Liver (tissue), 9 donors: ENCODE results near the gene PEBP1. TPM values are rescaled to one million over a fixed set of nuclear protein-coding genes. Genes with fewer than 3 reads are reported as not detected.

Source experiments
- DNase-seq: peaks from one replicate; pipeline ENCODE4 v3.0.0-alpha.2; 2017; ENCODE audit warnings: low spot score
- H3K27ac ChIP-seq, 2 donors: one replicate each; pipeline ENCODE4 v1.7.0; 2013; ENCODE audit warnings: inconsistent platforms in 2 of 2, low read length in 2 of 2, control low read depth in 1 of 2, low read depth in 1 of 2, mild to moderate bottlenecking in 1 of 2
- H3K27me3 ChIP-seq, 4 donors: one replicate each; pipeline versions ENCODE4 v1.6.1 to v1.7.0; 2013; ENCODE audit warnings: low read length in 3 of 4, inconsistent platforms in 1 of 4, mild to moderate bottlenecking in 1 of 4, moderate library complexity in 1 of 4; ENCODE audit not compliant: control insufficient read depth in 4 of 4, insufficient read depth in 4 of 4
- H3K36me3 ChIP-seq, 4 donors: one replicate each; pipeline versions ENCODE4 v1.6.1 to v1.7.0; 2013; ENCODE audit warnings: low read length in 3 of 4, mild to moderate bottlenecking in 3 of 4, low read depth in 1 of 4, moderate library complexity in 1 of 4; ENCODE audit not compliant: control insufficient read depth in 4 of 4, insufficient read depth in 3 of 4
- H3K4me1 ChIP-seq, 4 donors: one replicate each; pipeline versions ENCODE4 v1.6.1 to v1.7.0; 2013; ENCODE audit warnings: low read length in 3 of 4, mild to moderate bottlenecking in 3 of 4, moderate library complexity in 1 of 4; ENCODE audit not compliant: control insufficient read depth in 4 of 4, insufficient read depth in 4 of 4
- H3K4me3 ChIP-seq, 3 donors: one replicate each; pipeline versions ENCODE4 v1.6.1 to v1.7.0; 2013; ENCODE audit warnings: low read length in 3 of 3, control low read depth in 1 of 3, low read depth in 1 of 3, mild to moderate bottlenecking in 1 of 3
- H3K9ac ChIP-seq, 2 donors: one replicate each; pipeline ENCODE4 v1.7.0; 2013; ENCODE audit warnings: low read length in 2 of 2, mild to moderate bottlenecking in 2 of 2, moderate library complexity in 2 of 2, control low read depth in 1 of 2, low read depth in 1 of 2
- H3K9me3 ChIP-seq, 4 donors: one replicate each; pipeline versions ENCODE4 v1.6.1 to v1.7.0; 2013; ENCODE audit warnings: low read length in 3 of 4; ENCODE audit not compliant: control insufficient read depth in 4 of 4
- ATF3 ChIP-seq: IDR thresholded peaks from 2 replicates; pipeline ENCODE4 v1.6.1; 2016; ENCODE audit warnings: antibody characterized with exemption
- FOXA1 ChIP-seq: IDR thresholded peaks from 2 replicates; pipeline ENCODE4 v1.6.1; 2016; ENCODE audit warnings: antibody characterized with exemption
- FOXA2 ChIP-seq: IDR thresholded peaks from 2 replicates; pipeline ENCODE4 v1.6.1; 2016; ENCODE audit warnings: antibody characterized with exemption
- GABPA ChIP-seq, 2 donors: IDR thresholded peaks in 1 of 2; conservative IDR thresholded peaks in 1 of 2; 2 replicates each; pipeline ENCODE4 v1.6.1; 2016; ENCODE audit warnings: antibody characterized with exemption in 2 of 2, mild to moderate bottlenecking in 1 of 2, moderate library complexity in 1 of 2
- HNF4A ChIP-seq, 2 donors: conservative IDR thresholded peaks; 2 replicates each; pipeline ENCODE4 v1.6.1; 2016; ENCODE audit warnings: antibody characterized with exemption in 2 of 2, mild to moderate bottlenecking in 2 of 2
- HNF4G ChIP-seq: IDR thresholded peaks from 2 replicates; pipeline ENCODE4 v1.6.1; 2016; ENCODE audit warnings: antibody characterized with exemption
- JUND ChIP-seq, 2 donors: IDR thresholded peaks; 2 replicates each; pipeline ENCODE4 v1.6.1; 2016; ENCODE audit warnings: antibody characterized with exemption in 2 of 2
- NR2F2 ChIP-seq: IDR thresholded peaks from 2 replicates; pipeline ENCODE4 v1.6.1; 2016; ENCODE audit warnings: antibody characterized with exemption
- RAD21 ChIP-seq, 2 donors: IDR thresholded peaks; 2 replicates each; pipeline ENCODE4 v1.6.1; 2016; ENCODE audit warnings: antibody characterized with exemption in 2 of 2, mild to moderate bottlenecking in 2 of 2
- REST ChIP-seq: IDR thresholded peaks from 2 replicates; pipeline ENCODE4 v1.6.1; 2016; ENCODE audit warnings: antibody characterized with exemption, mild to moderate bottlenecking
- RXRA ChIP-seq, 2 donors: IDR thresholded peaks; 2 replicates each; pipeline ENCODE4 v1.6.1; 2017 to 2018; ENCODE audit warnings: antibody characterized with exemption in 2 of 2, mild to moderate bottlenecking in 1 of 2
- SP1 ChIP-seq: IDR thresholded peaks from 2 replicates; pipeline ENCODE4 v1.6.1; 2018; ENCODE audit warnings: antibody characterized with exemption, mild to moderate bottlenecking
- YY1 ChIP-seq: IDR thresholded peaks from 2 replicates; pipeline ENCODE4 v1.6.1; 2016; ENCODE audit warnings: antibody characterized with exemption, mild to moderate bottlenecking
- WGBS: extraction: QIAGEN DNeasy Blood & Tissue Kit; methylation state at CpG from one replicate; pipeline ENCODE4 v1.1.7; 2013; 5-methylcytosine and 5-hydroxymethylcytosine counted together
- polyA plus RNA-seq, 2 donors: library from polyadenylated mRNA; stranded (reverse) in 1 of 2; unstranded in 1 of 2; fragments of 200-250 nt in 1 of 2; fragments of >200 nt in 1 of 2; fragmentation: Nextera tagmentation in 1 of 2; extraction: Ambion mirVana in 1 of 2; gene quantifications; one replicate each; pipeline versions ENCODE4 v1.2.1 to v1.2.3, GENCODE V29; 2013 to 2015
- total RNA-seq, 2 donors: library from RNA; depleted of rRNA; stranded (reverse); fragments of >200 nt; gene quantifications; one replicate each; pipeline ENCODE4 v1.2.3, GENCODE V29; 2014
- TF ChIP-seq, protein P1 (sequence below): IDR thresholded peaks from 2 replicates; pipeline ENCODE4 v1.6.1; 2016; ENCODE audit warnings: antibody characterized with exemption
- TF ChIP-seq, protein P2 (sequence below): fragments of 150-350 bp; IDR thresholded peaks from 2 replicates; pipeline ENCODE4 v1.5.1; 2017; ENCODE audit warnings: improper control_type of control experiment, low read depth, low read length; ENCODE audit not compliant: missing input control
- TF ChIP-seq, protein P3 (sequence below): IDR thresholded peaks from 2 replicates; pipeline ENCODE4 v1.6.1; 2016; ENCODE audit warnings: antibody characterized with exemption
- donor health status: healthy.
- donor health status: healthy.
- donor health status: healthy.
- donor health status: healthy.
- donor health status: healthy.

The PEBP1 gene
- total and polyA plus RNA-seq, 4 donors = 478 to 1,937 (median 635) TPM

DNA sequence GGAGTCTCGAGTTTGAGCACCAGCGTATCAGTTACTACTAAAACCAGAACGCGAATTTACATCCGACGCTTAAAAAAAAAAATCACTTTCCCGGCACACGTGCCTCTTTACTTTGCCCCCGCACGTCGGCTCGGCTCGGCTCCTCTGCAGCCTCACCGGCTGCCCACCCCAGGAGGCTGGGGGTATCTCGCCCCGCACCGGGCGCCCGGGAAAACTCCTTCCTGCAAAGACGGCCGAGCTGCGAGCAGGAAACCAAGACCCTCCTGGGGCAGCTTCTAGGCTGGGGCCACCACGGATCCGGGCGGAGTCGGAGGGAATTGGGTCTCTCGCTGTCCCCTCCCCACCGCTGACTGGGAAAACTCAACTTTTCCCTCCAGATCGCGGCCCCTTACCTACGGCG, 32.7 kb upstream of the PEBP1 start:
- H3K27ac ChIP-seq = peak overlapping the region; percentile 54 to 69
- H3K36me3 ChIP-seq = peaks cover 0 to 1% (median 0%) of the 10 kb centered on the region in 4 donors
- peak overlapping the region; percentile 51 to 83 (median 79) for H3K4me3 ChIP-seq
- no peaks in the 10 kb centered on the region for H3K27me3 ChIP-seq
- peaks cover 0 to 15% (median 5%) of the 10 kb centered on the region in 4 donors for H3K4me1 ChIP-seq
- under 1% methylated on average over 32 of the region's 32 CpGs for WGBS
- TF ChIP-seq HNF4G = no peak
- no peak for TF ChIP-seq HNF4A (conservative IDR thresholded peaks at IDR 0.05)
- TF ChIP-seq SP1 = no peak
- no peaks in the 10 kb centered on the region for H3K9me3 ChIP-seq
- peak overlapping the region in 1 of 2 donors; percentile 74 for H3K9ac ChIP-seq
- peak; percentile 34 for DNase-seq

- TF ChIP-seq, protein P1, sequence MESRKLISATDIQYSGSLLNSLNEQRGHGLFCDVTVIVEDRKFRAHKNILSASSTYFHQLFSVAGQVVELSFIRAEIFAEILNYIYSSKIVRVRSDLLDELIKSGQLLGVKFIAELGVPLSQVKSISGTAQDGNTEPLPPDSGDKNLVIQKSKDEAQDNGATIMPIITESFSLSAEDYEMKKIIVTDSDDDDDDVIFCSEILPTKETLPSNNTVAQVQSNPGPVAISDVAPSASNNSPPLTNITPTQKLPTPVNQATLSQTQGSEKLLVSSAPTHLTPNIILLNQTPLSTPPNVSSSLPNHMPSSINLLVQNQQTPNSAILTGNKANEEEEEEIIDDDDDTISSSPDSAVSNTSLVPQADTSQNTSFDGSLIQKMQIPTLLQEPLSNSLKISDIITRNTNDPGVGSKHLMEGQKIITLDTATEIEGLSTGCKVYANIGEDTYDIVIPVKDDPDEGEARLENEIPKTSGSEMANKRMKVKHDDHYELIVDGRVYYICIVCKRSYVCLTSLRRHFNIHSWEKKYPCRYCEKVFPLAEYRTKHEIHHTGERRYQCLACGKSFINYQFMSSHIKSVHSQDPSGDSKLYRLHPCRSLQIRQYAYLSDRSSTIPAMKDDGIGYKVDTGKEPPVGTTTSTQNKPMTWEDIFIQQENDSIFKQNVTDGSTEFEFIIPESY = no peak
- TF ChIP-seq RXRA (IDR thresholded peaks at IDR 0.05) (no peak), YY1 (peak; percentile 51), HNF4A (conservative IDR thresholded peaks at IDR 0.05) (no peak), HNF4G (no peak), NR2F2 (no peak), ATF3 (no peak), RAD21 (IDR thresholded peaks at IDR 0.05) (peak in 1 of 2 donors; percentile 31), FOXA2 (no peak), JUND (IDR thresholded peaks at IDR 0.05) (no peak), SP1 (peak; percentile 21), REST (peak; percentile 84), GABPA (IDR thresholded peaks at IDR 0.05 in 1 of 2, conservative IDR thresholded peaks at IDR 0.05 in 1 of 2) (no peak), FOXA1 (no peak)
- TF ChIP-seq, protein P2, sequence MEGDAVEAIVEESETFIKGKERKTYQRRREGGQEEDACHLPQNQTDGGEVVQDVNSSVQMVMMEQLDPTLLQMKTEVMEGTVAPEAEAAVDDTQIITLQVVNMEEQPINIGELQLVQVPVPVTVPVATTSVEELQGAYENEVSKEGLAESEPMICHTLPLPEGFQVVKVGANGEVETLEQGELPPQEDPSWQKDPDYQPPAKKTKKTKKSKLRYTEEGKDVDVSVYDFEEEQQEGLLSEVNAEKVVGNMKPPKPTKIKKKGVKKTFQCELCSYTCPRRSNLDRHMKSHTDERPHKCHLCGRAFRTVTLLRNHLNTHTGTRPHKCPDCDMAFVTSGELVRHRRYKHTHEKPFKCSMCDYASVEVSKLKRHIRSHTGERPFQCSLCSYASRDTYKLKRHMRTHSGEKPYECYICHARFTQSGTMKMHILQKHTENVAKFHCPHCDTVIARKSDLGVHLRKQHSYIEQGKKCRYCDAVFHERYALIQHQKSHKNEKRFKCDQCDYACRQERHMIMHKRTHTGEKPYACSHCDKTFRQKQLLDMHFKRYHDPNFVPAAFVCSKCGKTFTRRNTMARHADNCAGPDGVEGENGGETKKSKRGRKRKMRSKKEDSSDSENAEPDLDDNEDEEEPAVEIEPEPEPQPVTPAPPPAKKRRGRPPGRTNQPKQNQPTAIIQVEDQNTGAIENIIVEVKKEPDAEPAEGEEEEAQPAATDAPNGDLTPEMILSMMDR = no peak
- TF ChIP-seq, protein P3, sequence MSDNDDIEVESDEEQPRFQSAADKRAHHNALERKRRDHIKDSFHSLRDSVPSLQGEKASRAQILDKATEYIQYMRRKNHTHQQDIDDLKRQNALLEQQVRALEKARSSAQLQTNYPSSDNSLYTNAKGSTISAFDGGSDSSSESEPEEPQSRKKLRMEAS = no peak
- peak; percentile 58 for DNase-seq
- Histone ChIP-seq H3K9ac (peak within 1 kb of the TSS in 1 of 2 donors; percentile 74), H3K36me3 (peaks cover 0 to 1% (median 0%) of the 10 kb centered on the region in 4 donors), H3K4me3 (peak within 1 kb of the TSS; percentile 51 to 83 (median 79)), H3K27me3 (no peaks in the 10 kb centered on the region), H3K4me1 (peaks cover 0 to 15% (median 5%) of the 10 kb centered on the region in 4 donors), H3K9me3 (no peaks in the 10 kb centered on the region), H3K27ac (peak within 1 kb of the TSS; percentile 54 to 69)
- WGBS = under 1% methylated on average over 75 of the region's 75 CpGs
These were observed 32.1 kb upstream of the PEBP1 start, which contains the start of gene VSIG10 for GRCh38 chr12:118103601-118104382. Gene VSIG10 (minus strand): TSS chr12:118104011. CDS start chr12:118103671, 340 bp downstream.
